RWPE1 (cell line): ENCODE results near the gene SECISBP2.

Source experiments
- CTCF ChIA-PET: fragments of 350-600 bp; sonication (Branson Sonifier 250); formaldehyde crosslinking; extraction: SDS; loops from one replicate; lab custom pipeline; 2021; lab: Yijun Ruan, JAX
- POLR2A ChIA-PET: fragments of 400-600 bp; formaldehyde crosslinking; extraction: SDS; loops from one replicate; lab custom pipeline; 2020; ENCODE audit warnings: antibody characterized with exemption; ENCODE audit not compliant: low non-redundant PET; lab: Yijun Ruan, JAX
- DNase-seq: peaks from one replicate; pipeline ENCODE4 v3.0.0; 2012; ENCODE audit warnings: low spot score
- H3K27ac ChIP-seq: fragments of 450-650 bp; 2 replicates; pipeline ENCODE4 v1.5.1; 2017
- CTCF ChIP-seq: fragments of 450-650 bp; conservative IDR thresholded peaks from 2 replicates; pipeline ENCODE4 v1.5.1; 2017; ENCODE audit warnings: low read depth, mild to moderate bottlenecking

Gene SECISBP2

DNA sequence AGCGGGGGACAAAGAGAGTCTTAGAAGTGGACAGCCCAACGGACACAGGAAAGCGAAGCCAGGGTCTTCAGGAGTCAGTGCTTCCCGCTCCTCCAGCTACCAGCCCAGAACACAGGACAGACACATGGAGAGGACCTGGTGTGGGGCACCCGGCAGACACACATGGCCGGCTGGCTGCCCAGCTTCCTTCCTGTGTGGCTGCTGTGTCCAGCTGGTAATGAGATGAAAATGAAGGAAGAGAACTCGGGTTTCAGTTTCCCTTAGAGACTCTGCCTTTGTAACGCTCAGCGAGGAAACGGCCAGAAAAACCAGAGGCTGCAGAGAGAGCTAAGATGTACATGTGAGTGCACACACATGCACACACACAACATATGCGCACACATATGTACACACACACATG, 87.5 kb downstream of the SECISBP2 start:
- ChIA-PET CTCF (no interaction called here), POLR2A (no interaction called here)
- TF ChIP-seq CTCF: no peak
- H3K27ac ChIP-seq: no peak overlapping the region
- DNase-seq: no peak

GRCh38 chr9:89407070-89407469, 88.8 kb downstream of the SECISBP2 start:
- DNase-seq: no peak
- no peak overlapping the region for H3K27ac ChIP-seq
- no peak for TF ChIP-seq CTCF
- POLR2A ChIA-PET: no interaction called here
- CTCF ChIA-PET: no interaction called here

DNA sequence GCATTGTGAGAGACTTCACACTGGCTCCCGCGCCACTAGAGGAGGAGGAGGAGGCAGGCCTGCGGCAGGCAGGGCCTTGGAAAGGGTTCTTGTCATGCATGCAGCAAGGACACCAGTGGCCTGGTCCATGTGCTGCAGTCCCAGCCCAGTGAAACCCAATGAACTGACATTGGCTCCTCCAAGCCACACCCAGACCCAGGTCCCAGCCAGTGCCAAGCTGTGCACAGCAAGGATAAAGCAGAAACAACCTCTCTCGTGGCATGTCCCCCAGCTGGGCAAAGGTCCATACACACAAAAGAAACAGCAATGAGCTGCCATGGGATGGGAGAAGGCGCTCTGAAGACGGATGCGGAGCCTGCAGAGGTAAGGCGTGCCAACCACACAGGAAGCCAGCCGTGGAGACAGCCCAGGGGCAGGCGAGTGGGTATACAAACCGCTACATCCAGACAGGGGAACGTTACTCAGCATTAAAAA, 90.4 kb downstream of the SECISBP2 start:
- H3K27ac ChIP-seq: no peak overlapping the region
- TF ChIP-seq CTCF: no peak
- CTCF ChIA-PET: interaction anchor here (1.3 kb wide), 1 partner anchor 141 kb away, joined by 9 read pairs; no protein-coding TSS in a partner anchor
- POLR2A ChIA-PET: no interaction called here
- no peak for DNase-seq
